ENCODE measurements around the gene ENSA.
A peak's percentile ranks its signal among the peaks of the same experiment; 100 is the strongest.
"Not testable (repeated sequence)": the region's sequence is repeated elsewhere in the genome, so short reads cannot be mapped to it uniquely, and the experiment has no call there.

ENSA gene

DNA sequence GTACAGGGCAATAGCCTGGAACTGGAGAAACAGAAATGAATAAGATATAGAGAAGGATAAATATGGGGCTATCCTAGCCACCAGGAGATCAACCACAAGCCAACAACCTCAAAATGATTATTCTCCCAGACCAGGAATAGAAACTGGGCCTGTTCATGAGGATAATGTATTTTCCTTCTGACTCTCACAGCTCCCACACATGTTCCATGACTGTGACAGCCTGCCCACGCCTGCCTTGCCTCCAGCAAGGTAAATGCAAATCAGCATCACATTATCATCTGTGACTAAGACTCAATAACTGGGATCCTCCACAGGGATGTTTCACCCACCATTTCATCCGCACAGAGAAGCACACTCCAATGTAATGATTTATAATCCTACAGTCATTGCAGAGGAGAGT is 3.3 kb downstream of the ENSA start:
- H3K4me3 ChIP-seq, result no peak overlapping the region
- H3K27ac ChIP-seq, result no peak overlapping the region
- no peak for TF ChIP-seq CTCF (IDR thresholded peaks at IDR 0.05)
- no peak for DNase-seq (ENCODE audit: low spot score)

DNA sequence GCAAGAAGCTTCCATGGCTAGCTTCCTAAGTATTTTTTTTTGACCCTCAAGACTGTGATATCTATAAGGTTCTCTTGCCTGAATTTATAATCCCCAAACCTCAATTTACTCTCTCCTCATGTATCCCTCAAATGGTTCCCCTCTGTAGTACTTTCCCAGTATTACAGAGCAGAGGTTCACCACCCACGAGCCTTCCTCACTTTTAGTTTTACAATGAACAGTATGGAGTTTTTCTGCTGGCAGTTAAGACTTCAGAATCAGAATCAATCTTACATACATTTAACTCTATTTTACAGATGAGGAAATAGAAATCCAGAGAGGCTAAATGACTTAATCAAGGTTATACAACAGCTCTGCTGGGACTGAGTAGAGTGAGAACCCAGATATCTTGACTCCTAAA is 4.9 kb downstream of the ENSA start:
- not testable (repeated sequence) for DNase-seq (ENCODE audit: low spot score); H3K27ac ChIP-seq; H3K4me3 ChIP-seq

DNA sequence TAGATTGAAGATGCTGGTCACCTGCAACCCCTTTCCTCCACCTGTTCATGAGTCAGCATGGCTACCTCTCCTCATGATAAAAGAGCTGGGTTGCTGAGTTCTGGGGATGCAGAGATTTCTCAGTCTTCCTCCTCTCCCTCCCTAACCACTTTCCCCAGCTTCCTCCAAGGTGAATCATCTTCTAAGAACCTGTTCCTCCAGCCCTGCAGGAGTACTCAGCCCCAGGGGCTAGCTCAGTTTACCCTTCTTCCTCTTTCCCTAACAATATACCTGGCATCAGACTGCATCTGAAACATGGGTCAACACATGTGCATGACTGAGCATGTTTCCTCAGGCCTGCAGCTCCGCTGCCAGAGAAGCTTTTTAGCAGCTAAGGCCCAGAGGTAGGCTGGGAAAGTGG is 5.3 kb downstream of the ENSA start:
- not testable (repeated sequence) for H3K4me3 ChIP-seq; DNase-seq (ENCODE audit: low spot score); H3K27ac ChIP-seq

DNA sequence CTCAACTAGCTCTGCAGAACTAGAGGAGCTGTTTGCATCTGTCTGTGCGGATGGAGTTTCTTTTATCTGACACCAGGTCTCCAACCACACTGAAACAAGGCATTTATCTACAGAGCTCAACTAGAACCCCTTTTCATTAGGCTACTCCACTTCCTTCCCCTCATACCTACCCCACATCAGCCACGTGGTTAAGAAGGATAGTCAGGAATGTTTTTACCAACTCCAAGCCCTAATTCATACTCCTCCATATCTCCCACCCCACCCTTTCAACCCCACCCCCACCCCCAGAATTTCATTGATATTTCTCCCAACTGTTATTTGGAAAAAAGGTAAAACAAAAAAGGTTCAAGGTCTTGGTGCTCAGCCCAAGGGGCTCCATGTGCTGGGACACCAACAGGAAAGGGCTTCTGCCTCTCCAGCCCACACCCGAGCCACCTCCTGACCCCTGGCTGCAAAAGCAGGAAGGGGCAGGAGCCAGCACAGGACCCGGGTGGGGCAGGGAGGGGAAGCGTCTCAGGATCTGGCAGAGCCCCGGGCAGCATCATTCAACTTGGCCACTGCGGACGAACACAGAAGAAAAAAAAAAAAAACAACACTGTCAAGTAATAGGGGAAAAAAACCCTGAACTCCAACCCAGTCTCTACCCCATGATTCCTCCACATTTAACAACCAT is 7.0 kb downstream of the ENSA start:
- no peak for DNase-seq (ENCODE audit: low spot score)
- no peak for TF ChIP-seq CTCF (IDR thresholded peaks at IDR 0.05)
- H3K4me3 ChIP-seq, result no peak overlapping the region
- peak overlapping the region; percentile 44 to 64 for H3K27ac ChIP-seq

- DNase-seq (ENCODE audit: low spot score), result no peak
- TF ChIP-seq CTCF (IDR thresholded peaks at IDR 0.05), result peak; percentile 28
- Histone ChIP-seq H3K4me3 (no peak overlapping the region), H3K27ac (peak overlapping the region; percentile 44 to 86)
Measured at GRCh38 chr1:150621497-150622302, 7.7 kb downstream of the ENSA start.

DNA sequence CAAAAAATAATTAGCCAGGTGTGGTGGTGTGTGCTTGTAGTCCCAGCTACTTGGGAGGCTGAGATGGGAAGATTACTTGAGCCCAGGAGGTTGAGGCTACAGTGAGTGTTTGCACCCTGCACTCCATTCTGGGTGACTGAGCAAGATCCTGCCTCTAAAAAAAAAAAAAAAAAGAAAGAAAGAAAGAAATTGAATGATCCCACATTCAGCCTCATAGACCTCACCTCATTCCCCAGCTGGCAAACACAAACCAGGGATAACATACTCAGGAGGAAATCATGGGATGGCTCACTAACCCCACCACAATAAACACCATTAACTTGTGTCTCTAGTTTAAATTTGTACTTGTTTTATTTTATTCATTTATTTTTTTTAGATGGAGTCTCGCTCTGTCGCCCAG is 8.5 kb downstream of the ENSA start:
- DNase-seq (ENCODE audit: low spot score), result no peak
- no peak for TF ChIP-seq CTCF (IDR thresholded peaks at IDR 0.05)
- no peak overlapping the region for H3K4me3 ChIP-seq
- H3K27ac ChIP-seq, result peak overlapping the region; percentile 39 to 86

DNA sequence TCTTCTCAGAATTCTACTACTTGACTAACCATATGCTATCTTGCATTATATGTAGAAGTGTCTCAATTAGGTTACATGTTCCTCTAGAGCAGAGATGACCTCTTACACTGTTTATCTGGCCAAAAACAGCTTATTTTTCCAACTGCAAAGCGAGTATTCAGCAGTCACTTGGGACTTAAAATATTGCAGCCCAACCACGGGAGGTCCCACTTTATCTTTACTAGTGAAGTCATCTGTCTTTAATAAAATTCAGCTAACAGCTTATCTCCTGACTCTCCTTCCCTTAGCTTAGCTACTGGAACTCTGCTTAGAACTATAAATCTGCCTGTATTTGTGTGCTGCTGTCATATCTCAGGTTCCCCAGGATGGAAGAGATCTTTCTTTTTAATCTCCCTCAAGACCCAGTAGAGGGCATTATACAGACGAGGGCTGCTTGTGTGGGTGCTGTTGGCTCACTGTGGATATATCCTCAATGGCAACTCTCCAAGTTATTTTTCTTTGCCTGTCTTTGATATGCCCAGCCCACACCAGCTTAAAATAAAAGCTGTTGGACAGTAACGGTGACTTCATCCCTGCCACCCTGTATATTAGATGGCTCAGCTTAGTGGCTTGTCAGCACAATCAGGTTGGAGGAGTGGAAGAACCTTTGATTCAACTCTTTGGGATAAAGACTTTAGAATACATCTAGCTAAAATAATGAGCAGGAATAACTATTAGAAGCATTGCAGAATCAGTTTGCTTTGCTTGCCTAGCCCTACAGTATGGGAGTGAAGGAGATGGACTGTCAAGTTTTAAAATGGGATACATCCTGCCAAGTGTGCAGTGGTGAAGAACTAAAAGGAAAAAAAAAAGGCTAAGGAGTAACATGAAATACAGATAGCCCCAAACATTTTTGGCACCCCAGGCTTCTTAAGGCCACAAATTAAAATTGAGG is 9.6 kb downstream of the ENSA start:
- H3K27ac ChIP-seq, result peak overlapping the region; percentile 39 to 86
- peak overlapping the region; percentile 39 for H3K4me3 ChIP-seq
- no peak for DNase-seq (ENCODE audit: low spot score)
- no peak for TF ChIP-seq CTCF (IDR thresholded peaks at IDR 0.05)
